H1 (cell line): ENCODE results near the gene PRX. TPM values are rescaled to one million over a fixed set of nuclear protein-coding genes. Genes with fewer than 3 reads are reported as not detected.

Source experiments
- CTCF ChIA-PET: fragments of 300-600 bp; sonication (Branson Sonifier 250); formaldehyde crosslinking; loops from one replicate; lab custom pipeline; 2021; ENCODE audit not compliant: partially characterized antibody; lab: Charles Lee
- POLR2A ChIA-PET: fragments of 300-600 bp; sonication (Branson Sonifier 250); formaldehyde crosslinking; loops from one replicate; lab custom pipeline; 2021; ENCODE audit warnings: inconsistent platforms; ENCODE audit not compliant: partially characterized antibody; lab: Charles Lee
- DNase-seq, 2 experiments: peaks; one replicate each; pipeline versions ENCODE4 v3.0.0 to v3.0.0-alpha.2; 2010 to 2022; ENCODE audit warnings: low spot score in 2 of 2, low read depth in 1 of 2, mixed read lengths in 1 of 2
- FAIRE-seq: peaks from 2 replicates; lab custom pipeline; 2011; peaks lifted over from hg19 to GRCh38; lab: Jason Lieb, UNC
- H2AFZ ChIP-seq: 2 replicates; pipeline ENCODE4 v1.8.1; 2012; ENCODE audit warnings: low read length, inconsistent platforms
- H2AK5ac ChIP-seq: 2 replicates; pipeline ENCODE4 v1.6.1; 2013; ENCODE audit warnings: low read depth, low read length
- H2BK120ac ChIP-seq: replicated peaks from 2 replicates; pipeline ENCODE3; 2013; ENCODE audit warnings: low read depth, low read length, inconsistent platforms
- H2BK12ac ChIP-seq: 2 replicates; pipeline ENCODE4 v1.6.1; 2013; ENCODE audit warnings: low read depth, low read length
- H2BK15ac ChIP-seq: 2 replicates; pipeline ENCODE4 v1.6.1; 2013; ENCODE audit warnings: low read length
- H2BK20ac ChIP-seq: 2 replicates; pipeline ENCODE4 v1.6.1; 2013; ENCODE audit warnings: low read length
- H2BK5ac ChIP-seq: 2 replicates; pipeline ENCODE4 v1.6.1; 2013; ENCODE audit warnings: low read depth, low read length
- H3K14ac ChIP-seq: 2 replicates; pipeline ENCODE4 v1.6.1; 2013; ENCODE audit warnings: inconsistent platforms; ENCODE audit not compliant: insufficient read length
- H3K18ac ChIP-seq: 2 replicates; pipeline ENCODE4 v1.6.1; 2013; ENCODE audit warnings: low read length; ENCODE audit errors: extremely low read depth
- H3K23ac ChIP-seq: 2 replicates; pipeline ENCODE4 v1.6.1; 2013; ENCODE audit warnings: inconsistent platforms; ENCODE audit not compliant: insufficient read length
- H3K23me2 ChIP-seq: 2 replicates; pipeline ENCODE4 v1.6.1; 2013; ENCODE audit warnings: low read depth, low read length
- H3K27ac ChIP-seq: 2 replicates; pipeline ENCODE4 v1.6.1; 2011; ENCODE audit warnings: low read depth, low read length, inconsistent platforms
- H3K27me3 ChIP-seq, 4 experiments: replicated peaks in 1 of 4; 1 replicate in 1 of 4; 2 replicates in 3 of 4; pipeline versions ENCODE4 v1.6.1 to v1.8.1; 2011 to 2013; ENCODE audit warnings: low read length in 3 of 4, mild to moderate bottlenecking in 3 of 4, inconsistent platforms in 2 of 4, mixed read lengths in 2 of 4, moderate library complexity in 1 of 4; ENCODE audit not compliant: control insufficient read depth in 3 of 4, insufficient read depth in 3 of 4; ENCODE audit errors: extremely low read depth in 1 of 4
- H3K36me3 ChIP-seq, 4 experiments: 2 replicates each; pipeline versions ENCODE4 v1.6.1 to v1.8.1; 2011 to 2013; ENCODE audit warnings: mild to moderate bottlenecking in 4 of 4, low read length in 3 of 4, moderate library complexity in 2 of 4, control low read depth in 1 of 4, inconsistent platforms in 1 of 4; ENCODE audit not compliant: insufficient read depth in 4 of 4, control insufficient read depth in 2 of 4
- H3K4ac ChIP-seq: replicated peaks from 2 replicates; pipeline ENCODE3; 2013; ENCODE audit warnings: low read length, low read depth, mixed read lengths, inconsistent platforms; ENCODE audit not compliant: insufficient read length
- H3K4me1 ChIP-seq, 4 experiments: replicated peaks in 1 of 4; 1 replicate in 1 of 4; 2 replicates in 3 of 4; pipeline versions ENCODE4 v1.6.1 to v1.8.1; 2011 to 2013; ENCODE audit warnings: low read length in 3 of 4, inconsistent platforms in 2 of 4, mixed read lengths in 1 of 4; ENCODE audit not compliant: insufficient read depth in 4 of 4, control insufficient read depth in 3 of 4
- H3K4me2 ChIP-seq, 2 experiments: 2 replicates each; pipeline versions ENCODE4 v1.6.1 to v1.8.1; 2011 to 2013; ENCODE audit warnings: low read depth in 2 of 2, low read length in 2 of 2, control low read depth in 1 of 2, inconsistent platforms in 1 of 2, mild to moderate bottlenecking in 1 of 2; ENCODE audit not compliant: insufficient read depth in 1 of 2
- H3K4me3 ChIP-seq, 4 experiments: fragments of 200-600, 300-600 bp in 1 of 4; sonication (generic), shearing (Covaris generic), sonication (Bioruptor Twin) in 1 of 4; 2 replicates each; pipeline versions ENCODE4 v1.5.1 to v1.8.1; 2011 to 2016; ENCODE audit warnings: low read length in 4 of 4, low read depth in 3 of 4, control low read depth in 2 of 4, inconsistent platforms in 2 of 4, mild to moderate bottlenecking in 2 of 4, mixed read lengths in 1 of 4, moderate library complexity in 1 of 4; ENCODE audit not compliant: insufficient read depth in 2 of 4; ENCODE audit errors: extremely low read depth in 1 of 4
- H3K56ac ChIP-seq: replicated peaks from 2 replicates; pipeline ENCODE3; 2013; ENCODE audit warnings: low read depth, mild to moderate bottlenecking, mixed read lengths, low read length, inconsistent platforms; ENCODE audit not compliant: insufficient read length
- H3K79me1 ChIP-seq: 2 replicates; pipeline ENCODE4 v1.6.1; 2013; ENCODE audit warnings: low read depth, low read length, control low read depth
- H3K79me2 ChIP-seq, 2 experiments: 2 replicates each; pipeline versions ENCODE4 v1.6.1 to v1.8.1; 2012 to 2013; ENCODE audit warnings: low read length in 2 of 2, mild to moderate bottlenecking in 2 of 2, inconsistent platforms in 1 of 2; ENCODE audit not compliant: insufficient read depth in 2 of 2, control insufficient read depth in 1 of 2
- H3K9ac ChIP-seq, 4 experiments: replicated peaks in 1 of 4; 1 replicate in 1 of 4; 2 replicates in 3 of 4; pipeline versions ENCODE4 v1.6.1 to v1.8.1; 2011 to 2013; ENCODE audit warnings: low read depth in 3 of 4, low read length in 3 of 4, control low read depth in 2 of 4, mild to moderate bottlenecking in 2 of 4, moderate library complexity in 2 of 4, inconsistent platforms in 1 of 4; ENCODE audit errors: extremely low read depth in 1 of 4
- H3K9me3 ChIP-seq, 2 experiments: 2 replicates each; pipeline versions ENCODE4 v1.6.1 to v1.8.1; 2012 to 2013; ENCODE audit warnings: mild to moderate bottlenecking in 2 of 2, moderate library complexity in 2 of 2, control low read depth in 1 of 2, inconsistent platforms in 1 of 2, low read depth in 1 of 2, low read length in 1 of 2, mixed read lengths in 1 of 2; ENCODE audit not compliant: insufficient read depth in 2 of 2
- H4K20me1 ChIP-seq, 2 experiments: replicated peaks in 1 of 2; 2 replicates each; pipeline versions ENCODE3 to v1.8.1; 2011 to 2013; ENCODE audit warnings: inconsistent platforms in 2 of 2, low read length in 2 of 2, mild to moderate bottlenecking in 1 of 2; ENCODE audit not compliant: insufficient read depth in 2 of 2, control insufficient read depth in 1 of 2
- H4K5ac ChIP-seq: 2 replicates; pipeline ENCODE4 v1.6.1; 2013; ENCODE audit warnings: low read length, low read depth, mixed read lengths, inconsistent platforms; ENCODE audit not compliant: insufficient read length
- H4K8ac ChIP-seq: 2 replicates; pipeline ENCODE4 v1.8.0; 2013; ENCODE audit warnings: mild to moderate bottlenecking, moderate library complexity, low read length, inconsistent platforms; ENCODE audit not compliant: insufficient read depth; ENCODE audit errors: extremely low read depth
- H4K91ac ChIP-seq: replicated peaks from 2 replicates; pipeline ENCODE3; 2013; ENCODE audit warnings: low read length, mixed read lengths, inconsistent platforms; ENCODE audit not compliant: insufficient read length
- CHD2 ChIP-seq: IDR thresholded peaks from 2 replicates; pipeline ENCODE4 v1.6.1; 2012; ENCODE audit warnings: low read length, improper control_type of control experiment
- EP300 ChIP-seq, 2 experiments: IDR thresholded peaks; 1 replicate in 1 of 2; 2 replicates in 1 of 2; pipeline ENCODE4 v1.6.1; 2011 to 2012; ENCODE audit warnings: low read depth in 2 of 2, low read length in 2 of 2, mild to moderate bottlenecking in 2 of 2, borderline replicate concordance in 1 of 2, inconsistent platforms in 1 of 2, moderate library complexity in 1 of 2
- EZH2 ChIP-seq: fragments of 200-600 bp; sonication (generic); IDR thresholded peaks from 2 replicates; pipeline ENCODE4 v1.7.1; 2012; ENCODE audit warnings: low read depth, mild to moderate bottlenecking, moderate library complexity, low read length, inconsistent platforms; ENCODE audit not compliant: severe bottlenecking
- KDM4A ChIP-seq: IDR thresholded peaks from one replicate; pipeline ENCODE4 v1.7.1; 2012; ENCODE audit warnings: low read depth, mild to moderate bottlenecking, moderate library complexity, low read length, inconsistent platforms; ENCODE audit not compliant: severe bottlenecking
- POLR2AphosphoS5 ChIP-seq: IDR thresholded peaks from 2 replicates; pipeline ENCODE4 v1.6.1; 2011; ENCODE audit warnings: low read depth, low read length
- RXRA ChIP-seq: IDR thresholded peaks from 2 replicates; pipeline ENCODE4 v1.6.1; 2011; ENCODE audit warnings: low read depth, mild to moderate bottlenecking, low read length, moderate library complexity; ENCODE audit not compliant: insufficient read depth
- SAP30 ChIP-seq: fragments of 300-600 bp; sonication (generic); IDR thresholded peaks from 2 replicates; pipeline ENCODE4 v1.7.1; 2012; ENCODE audit warnings: low read length, moderate library complexity, mild to moderate bottlenecking, inconsistent platforms; ENCODE audit not compliant: insufficient read depth, insufficient replicate concordance
- SIN3A ChIP-seq, 2 experiments: IDR thresholded peaks in 1 of 2; conservative IDR thresholded peaks in 1 of 2; 2 replicates each; pipeline ENCODE4 v1.6.1; 2011 to 2012; ENCODE audit warnings: low read length in 2 of 2, improper control_type of control experiment in 1 of 2, low read depth in 1 of 2, mild to moderate bottlenecking in 1 of 2
- SP4 ChIP-seq: IDR thresholded peaks from 2 replicates; pipeline ENCODE4 v1.6.1; 2012; ENCODE audit warnings: low read length, inconsistent platforms
- SRF ChIP-seq: IDR thresholded peaks from 2 replicates; pipeline ENCODE4 v1.6.1; 2011; ENCODE audit warnings: mild to moderate bottlenecking, low read depth, low read length, moderate library complexity
- TBP ChIP-seq: IDR thresholded peaks from 2 replicates; pipeline ENCODE4 v1.6.1; 2011; ENCODE audit warnings: low read depth, low read length, improper control_type of control experiment
- TCF12 ChIP-seq: IDR thresholded peaks from 2 replicates; pipeline ENCODE4 v1.6.1; 2011; ENCODE audit warnings: low read depth, mild to moderate bottlenecking, low read length
- YY1 ChIP-seq: IDR thresholded peaks from 2 replicates; pipeline ENCODE4 v1.6.1; 2011; ENCODE audit warnings: low read depth, mild to moderate bottlenecking, low read length
- WGBS, 2 experiments: shearing (Covaris generic) in 1 of 2; methylation state at CpG; one replicate each; pipeline versions ENCODE4 v1.1.6 to v1.1.7; 2013 to 2015; ENCODE audit warnings: low lambda C conversion rate in 2 of 2, mixed read lengths in 2 of 2, inconsistent platforms in 1 of 2, low coverage in 1 of 2, missing lambda C conversion rate in 1 of 2; ENCODE audit not compliant: insufficient replicate concordance in 2 of 2, insufficient coverage in 1 of 2, insufficient read length in 1 of 2; ENCODE audit errors: extremely low coverage in 1 of 2, missing lambda C conversion rate in 1 of 2; 5-methylcytosine and 5-hydroxymethylcytosine counted together
- polyA plus RNA-seq, 7 experiments: library from polyadenylated mRNA; depleted of rRNA in 3 of 7; stranded (reverse) in 5 of 7; unstranded in 2 of 7; fragments of >200 nt in 5 of 7; fragments of 200-250 nt in 2 of 7; gene quantifications; 1 replicate in 5 of 7; 2 replicates in 1 of 7; 4 replicates in 1 of 7; pipeline versions ENCODE4 v1.2.1 to v1.2.3, GENCODE V29; 2011 to 2013; ENCODE audit warnings: missing spikeins in 2 of 7, mixed read lengths in 2 of 7
- total RNA-seq: library from RNA; stranded (reverse); fragmentation: NEBNext Ultra II Directional; extraction: Animal tissue kit (Norgen Biotek cat#: 25700); gene quantifications from 2 replicates; pipeline ENCODE4 v1.2.1, GENCODE V29; 2021

Gene PRX
- total and polyA plus RNA-seq, 2 of the 8 experiments (the other 6 are each of a cell fraction or from before 2014, with no cell fraction given), result 2.8 to 5.8 TPM

DNA sequence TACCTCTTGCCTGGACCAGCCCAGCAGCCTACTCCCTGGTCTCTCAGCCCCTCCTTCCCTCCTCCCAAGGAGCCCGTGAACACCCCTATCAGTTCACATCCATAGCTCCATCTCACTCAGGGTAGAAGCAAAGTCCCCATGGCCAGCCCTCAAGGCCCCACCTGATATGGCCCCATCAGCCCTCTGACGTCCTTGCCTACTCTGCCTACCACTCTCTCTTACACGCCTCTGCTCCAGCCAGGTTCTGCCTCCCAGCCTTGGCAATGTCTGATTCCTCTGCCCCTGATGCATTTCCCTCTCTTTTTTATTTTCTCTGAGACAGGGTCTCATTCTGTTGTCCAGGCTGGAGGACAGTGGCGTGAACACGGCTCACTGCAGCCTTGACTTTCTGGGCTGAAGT is 38.8 kb upstream of the PRX start:
- H2BK12ac ChIP-seq, result no peak overlapping the region
- no peaks in the 10 kb centered on the region for H3K4me1 ChIP-seq
- ChIA-PET POLR2A (interaction anchor here (0.7 to 3.0 kb wide), 5 partner anchors 8 to 26 kb away, joined by 3 to 16 read pairs (median 5); partner anchors contain the start of genes SERTAD1 and SERTAD3), CTCF (interaction anchor here (1.7 to 6.2 kb wide), 2 partner anchors 12 to 31 kb away, joined by 6 to 49 read pairs; partner anchors contain the start of gene BLVRB)
- no peaks in the 10 kb centered on the region for H4K20me1 ChIP-seq
- no peak for FAIRE-seq
- no peak overlapping the region for H3K9ac ChIP-seq
- H2BK15ac ChIP-seq, result no peak overlapping the region
- no peak overlapping the region for H4K5ac ChIP-seq
- no peak overlapping the region for H2BK120ac ChIP-seq
- DNase-seq, result no peak
- H3K4ac ChIP-seq, result no peak overlapping the region
- no peak overlapping the region for H2AK5ac ChIP-seq
- H3K4me3 ChIP-seq, result no peak overlapping the region
- WGBS, 2 experiments, result 85% methylated on average over 5 of the region's 5 CpGs; no CpG with 5 or more reads in 1 of the 2 experiments
- no peak overlapping the region for H3K56ac ChIP-seq
- H2BK20ac ChIP-seq, result no peak overlapping the region
- no peak overlapping the region for H3K4me2 ChIP-seq
- H2AFZ ChIP-seq, result no peak overlapping the region
- H4K91ac ChIP-seq, result no peak overlapping the region
- no peak overlapping the region for H3K23ac ChIP-seq
- H2BK5ac ChIP-seq, result no peak overlapping the region
- H3K18ac ChIP-seq, result no peak overlapping the region
- H3K27ac ChIP-seq, result no peak overlapping the region
- no peaks in the 10 kb centered on the region for H3K79me1 ChIP-seq
- no peak overlapping the region for H3K14ac ChIP-seq
- H3K36me3 ChIP-seq, result no peaks in the 10 kb centered on the region; a peak in 2 of 8 replicates
- no peaks in the 10 kb centered on the region for H3K79me2 ChIP-seq
- no peaks in the 10 kb centered on the region for H3K9me3 ChIP-seq
- H3K23me2 ChIP-seq, result no peaks in the 10 kb centered on the region
- no peaks in the 10 kb centered on the region for H3K27me3 ChIP-seq
- no peak overlapping the region for H4K8ac ChIP-seq
- no peak for TF ChIP-seq SIN3A (conservative IDR thresholded peaks at IDR 0.05 in 1 of 2, IDR thresholded peaks at IDR 0.05 in 1 of 2; ENCODE audit: low read depth in 1 of 2, low read length in 2 of 2)
- TF ChIP-seq POLR2AphosphoS5, result no peak
- no peak for TF ChIP-seq SRF
- TF ChIP-seq TCF12, result no peak
- no peak for TF ChIP-seq CHD2
- TF ChIP-seq EP300 (IDR thresholded peaks at IDR 0.05; ENCODE audit: borderline replicate concordance in 1 of 2, low read depth in 2 of 2, low read length in 2 of 2), result no peak
- no peak for TF ChIP-seq SP4
- no peak for TF ChIP-seq SAP30
- TF ChIP-seq KDM4A, result no peak
- TF ChIP-seq EZH2, result no peak
- TF ChIP-seq RXRA, result no peak
- no peak for TF ChIP-seq TBP
- no peak for TF ChIP-seq YY1
